Measurements from ENCODE around the gene ZNF280B. TPM values are rescaled to one million over a fixed set of nuclear protein-coding genes. Genes with fewer than 3 reads are reported as not detected.

ZNF280B gene
- total RNA-seq, 1 donor from 2014 or later: 4.0 TPM

- DNase-seq (ENCODE audit: low read depth): no peak
- no peak for FAIRE-seq
Observed at GRCh38 chr22:22488736-22489135, 19.8 kb downstream of the ZNF280B start.

GRCh38 chr22:22487869-22488597, 20.5 kb downstream of the ZNF280B start:
- no peaks in the 10 kb centered on the region for H4K20me1 ChIP-seq (ENCODE audit: insufficient read depth, low read length)
- peaks cover 10% of the 10 kb centered on the region for H3K36me3 Mint-ChIP-seq (ENCODE audit: low read depth, unreplicated experiment)
- DNase-seq (ENCODE audit: low read depth) (no peak), FAIRE-seq (no peak)
- no peaks in the 10 kb centered on the region for H3K9me3 ChIP-seq (ENCODE audit: insufficient read depth, low read depth, low read length)
- no peak overlapping the region for H3K4me3 ChIP-seq (ENCODE audit: insufficient read depth, low read depth, low read length)
- H3K27me3 ChIP-seq (ENCODE audit: insufficient read depth, low read length): no peaks in the 10 kb centered on the region
- peaks cover 1% of the 10 kb centered on the region for H3K4me1 Mint-ChIP-seq (ENCODE audit: low read depth, unreplicated experiment)
- H3K4me3 Mint-ChIP-seq (ENCODE audit: unreplicated experiment): no peak overlapping the region
- H3K27me3 Mint-ChIP-seq (ENCODE audit: low read depth, unreplicated experiment): no peaks in the 10 kb centered on the region
- no peaks in the 10 kb centered on the region for H3K9me3 Mint-ChIP-seq (ENCODE audit: unreplicated experiment)
- TF ChIP-seq EZH2 (IDR thresholded peaks at IDR 0.05; ENCODE audit: insufficient read depth, low read length): no peak
- no peak for TF ChIP-seq CTCF (IDR thresholded peaks at IDR 0.05; ENCODE audit: insufficient read depth, low read depth, low read length)
- H3K27ac Mint-ChIP-seq (ENCODE audit: unreplicated experiment): no peak overlapping the region
- H2AFZ ChIP-seq (ENCODE audit: low read depth, low read length): no peak overlapping the region
- no peaks in the 10 kb centered on the region for H3K79me2 ChIP-seq (ENCODE audit: insufficient read depth, low read length)
- no peak overlapping the region for H3K4me2 ChIP-seq (ENCODE audit: low read length)
- H3K9ac ChIP-seq (ENCODE audit: low read length): no peak overlapping the region
- no peaks in the 10 kb centered on the region for H3K4me1 ChIP-seq (ENCODE audit: insufficient read depth, low read length)
- no peak overlapping the region for H3K27ac ChIP-seq (ENCODE audit: low read depth, low read length)
- peaks cover 3% of the 10 kb centered on the region for H3K36me3 ChIP-seq (ENCODE audit: insufficient read depth, low read length)

More at GRCh38 chr22:22488736-22489135, 19.8 kb downstream of the ZNF280B start:
- Histone ChIP-seq H3K9ac (ENCODE audit: low read length) (no peak overlapping the region), H3K4me3 (ENCODE audit: insufficient read depth, low read depth, low read length) (no peak overlapping the region), H3K4me2 (ENCODE audit: low read length) (no peak overlapping the region), H3K27ac (ENCODE audit: low read depth, low read length) (no peak overlapping the region), H3K27me3 (ENCODE audit: insufficient read depth, low read length) (no peaks in the 10 kb centered on the region), H2AFZ (ENCODE audit: low read depth, low read length) (no peak overlapping the region), H3K9me3 (ENCODE audit: insufficient read depth, low read depth, low read length) (no peaks in the 10 kb centered on the region), H3K79me2 (ENCODE audit: insufficient read depth, low read length) (no peaks in the 10 kb centered on the region), H3K4me1 (ENCODE audit: insufficient read depth, low read length) (no peaks in the 10 kb centered on the region), H3K36me3 (ENCODE audit: insufficient read depth, low read length) (peaks cover 3% of the 10 kb centered on the region), H4K20me1 (ENCODE audit: insufficient read depth, low read length) (no peaks in the 10 kb centered on the region)
- no peak overlapping the region for H3K27ac Mint-ChIP-seq (ENCODE audit: unreplicated experiment)
- H3K4me1 Mint-ChIP-seq (ENCODE audit: low read depth, unreplicated experiment): peaks cover 1% of the 10 kb centered on the region
- peaks cover 10% of the 10 kb centered on the region for H3K36me3 Mint-ChIP-seq (ENCODE audit: low read depth, unreplicated experiment)
- TF ChIP-seq EZH2 (IDR thresholded peaks at IDR 0.05; ENCODE audit: insufficient read depth, low read length) (no peak), CTCF (IDR thresholded peaks at IDR 0.05; ENCODE audit: insufficient read depth, low read depth, low read length) (no peak)
- H3K27me3 Mint-ChIP-seq (ENCODE audit: low read depth, unreplicated experiment): no peaks in the 10 kb centered on the region
- no peaks in the 10 kb centered on the region for H3K9me3 Mint-ChIP-seq (ENCODE audit: unreplicated experiment)
- no peak overlapping the region for H3K4me3 Mint-ChIP-seq (ENCODE audit: unreplicated experiment)

- no peak overlapping the region for H3K27ac Mint-ChIP-seq (ENCODE audit: unreplicated experiment)
- H3K4me1 Mint-ChIP-seq (ENCODE audit: low read depth, unreplicated experiment): peaks cover 1% of the 10 kb centered on the region
- peaks cover 10% of the 10 kb centered on the region for H3K36me3 Mint-ChIP-seq (ENCODE audit: low read depth, unreplicated experiment)
- no peak for DNase-seq (ENCODE audit: low read depth)
- H3K9me3 ChIP-seq (ENCODE audit: insufficient read depth, low read depth, low read length): no peaks in the 10 kb centered on the region
- H3K4me3 ChIP-seq (ENCODE audit: insufficient read depth, low read depth, low read length): no peak overlapping the region
- no peak overlapping the region for H3K9ac ChIP-seq (ENCODE audit: low read length)
- no peaks in the 10 kb centered on the region for H3K4me1 ChIP-seq (ENCODE audit: insufficient read depth, low read length)
- no peak overlapping the region for H3K4me3 Mint-ChIP-seq (ENCODE audit: unreplicated experiment)
- H3K27ac ChIP-seq (ENCODE audit: low read depth, low read length): no peak overlapping the region
- H3K4me2 ChIP-seq (ENCODE audit: low read length): no peak overlapping the region
- no peak overlapping the region for H2AFZ ChIP-seq (ENCODE audit: low read depth, low read length)
- no peaks in the 10 kb centered on the region for H3K79me2 ChIP-seq (ENCODE audit: insufficient read depth, low read length)
- H3K27me3 ChIP-seq (ENCODE audit: insufficient read depth, low read length): no peaks in the 10 kb centered on the region
- no peaks in the 10 kb centered on the region for H4K20me1 ChIP-seq (ENCODE audit: insufficient read depth, low read length)
- no peaks in the 10 kb centered on the region for H3K27me3 Mint-ChIP-seq (ENCODE audit: low read depth, unreplicated experiment)
- H3K9me3 Mint-ChIP-seq (ENCODE audit: unreplicated experiment): no peaks in the 10 kb centered on the region
- FAIRE-seq: no peak
- H3K36me3 ChIP-seq (ENCODE audit: insufficient read depth, low read length): peaks cover under 1% of the 10 kb centered on the region
- TF ChIP-seq EZH2 (IDR thresholded peaks at IDR 0.05; ENCODE audit: insufficient read depth, low read length) (no peak), CTCF (IDR thresholded peaks at IDR 0.05; ENCODE audit: insufficient read depth, low read depth, low read length) (no peak)
Observed at GRCh38 chr22:22487059-22487458, 21.5 kb downstream of the ZNF280B start.

Data from astrocyte (in vitro differentiated cells and primary cell).